GM06990 (cell line): ENCODE measurements around the gene EZR.

Source experiments
- DNase-seq: peaks from one replicate; pipeline ENCODE4 v3.0.0-alpha.2; 2011; ENCODE audit not compliant: insufficient read length; ENCODE audit errors: extremely low read depth
- H3K27me3 ChIP-seq: replicated peaks from 2 replicates; pipeline ENCODE4 v1.6.0; 2011; ENCODE audit warnings: low read length; ENCODE audit not compliant: control insufficient read depth, insufficient read depth
- H3K36me3 ChIP-seq: 2 replicates; pipeline ENCODE4 v1.5.1; 2011; ENCODE audit warnings: low read length; ENCODE audit not compliant: control insufficient read depth, insufficient read depth
- H3K4me3 ChIP-seq: replicated peaks from 2 replicates; pipeline ENCODE4 v1.5.1; 2011; ENCODE audit warnings: low read depth, mild to moderate bottlenecking, control low read depth, low read length
- TF ChIP-seq, protein P1 (sequence below): IDR thresholded peaks from 2 replicates; pipeline ENCODE4 v1.5.1; 2011; ENCODE audit warnings: low read length, control low read depth, mild to moderate bottlenecking, inconsistent platforms; ENCODE audit not compliant: insufficient read depth, poor library complexity, severe bottlenecking

Gene EZR

GRCh38 chr6:158815379-158815724 lies 3.8 kb downstream of the EZR start:
- Histone ChIP-seq H3K27me3 (no peaks in the 10 kb centered on the region), H3K36me3 (peaks cover 4% of the 10 kb centered on the region), H3K4me3 (peak overlapping the region; percentile 86)
- DNase-seq = no peak
- TF ChIP-seq, protein P1, sequence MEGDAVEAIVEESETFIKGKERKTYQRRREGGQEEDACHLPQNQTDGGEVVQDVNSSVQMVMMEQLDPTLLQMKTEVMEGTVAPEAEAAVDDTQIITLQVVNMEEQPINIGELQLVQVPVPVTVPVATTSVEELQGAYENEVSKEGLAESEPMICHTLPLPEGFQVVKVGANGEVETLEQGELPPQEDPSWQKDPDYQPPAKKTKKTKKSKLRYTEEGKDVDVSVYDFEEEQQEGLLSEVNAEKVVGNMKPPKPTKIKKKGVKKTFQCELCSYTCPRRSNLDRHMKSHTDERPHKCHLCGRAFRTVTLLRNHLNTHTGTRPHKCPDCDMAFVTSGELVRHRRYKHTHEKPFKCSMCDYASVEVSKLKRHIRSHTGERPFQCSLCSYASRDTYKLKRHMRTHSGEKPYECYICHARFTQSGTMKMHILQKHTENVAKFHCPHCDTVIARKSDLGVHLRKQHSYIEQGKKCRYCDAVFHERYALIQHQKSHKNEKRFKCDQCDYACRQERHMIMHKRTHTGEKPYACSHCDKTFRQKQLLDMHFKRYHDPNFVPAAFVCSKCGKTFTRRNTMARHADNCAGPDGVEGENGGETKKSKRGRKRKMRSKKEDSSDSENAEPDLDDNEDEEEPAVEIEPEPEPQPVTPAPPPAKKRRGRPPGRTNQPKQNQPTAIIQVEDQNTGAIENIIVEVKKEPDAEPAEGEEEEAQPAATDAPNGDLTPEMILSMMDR = no peak

- DNase-seq = no peak
- Histone ChIP-seq H3K4me3 (peak overlapping the region; percentile 34), H3K27me3 (no peaks in the 10 kb centered on the region), H3K36me3 (peaks cover 8% of the 10 kb centered on the region)
- TF ChIP-seq, protein P1 = no peak
These were observed 6.1 kb downstream of the EZR start for GRCh38 chr6:158813032-158813431.

GRCh38 chr6:158812611-158813010 lies 6.6 kb downstream of the EZR start:
- H3K36me3 ChIP-seq = peaks cover 12% of the 10 kb centered on the region
- H3K4me3 ChIP-seq = peak overlapping the region; percentile 19
- DNase-seq = no peak
- H3K27me3 ChIP-seq = no peaks in the 10 kb centered on the region
- TF ChIP-seq, protein P1 = no peak

DNA sequence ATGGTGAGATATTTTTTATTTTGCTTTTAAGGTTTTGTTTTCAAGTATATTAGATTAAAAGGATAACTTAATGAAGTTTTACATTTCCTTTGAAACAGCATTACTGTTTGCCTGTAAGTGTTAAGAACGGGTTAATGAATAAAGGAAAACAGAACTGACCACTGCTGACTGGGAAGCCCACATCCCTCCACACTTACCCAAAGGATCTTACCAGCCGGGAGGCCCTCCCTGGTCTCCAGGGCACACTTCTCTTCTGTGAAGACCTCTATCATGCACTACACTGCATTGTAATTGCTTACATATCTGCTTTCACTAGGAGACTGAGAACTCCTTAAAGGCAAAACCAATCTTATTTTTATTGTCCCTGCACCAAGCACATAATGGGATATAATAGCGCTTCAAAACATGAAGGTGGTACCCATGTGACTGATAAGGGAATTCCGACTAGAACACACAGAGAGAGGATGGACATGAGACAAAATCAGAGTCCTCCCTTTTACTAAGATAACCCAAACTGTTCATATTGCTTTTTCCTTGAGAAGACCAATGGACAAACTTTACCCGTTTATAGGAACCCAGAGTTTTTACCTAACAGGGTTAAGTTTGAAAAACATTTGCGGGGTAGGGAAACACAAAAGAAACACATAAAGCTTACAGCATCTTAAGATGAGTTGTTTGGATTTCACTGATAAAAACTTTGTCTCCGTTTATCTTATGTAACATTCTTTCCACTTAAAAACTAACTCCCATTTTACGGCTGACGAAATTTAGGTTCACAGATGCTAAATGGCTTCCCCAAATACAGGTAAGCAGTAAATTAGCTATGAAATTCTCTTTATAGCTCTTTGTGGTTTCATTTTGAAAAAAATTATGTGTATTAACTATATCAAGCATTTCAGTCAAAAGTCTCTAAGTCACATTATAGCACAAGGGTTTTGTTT lies 8.7 kb downstream of the EZR start:
- no peak for DNase-seq
- no peaks in the 10 kb centered on the region for H3K27me3 ChIP-seq
- TF ChIP-seq, protein P1 = no peak
- H3K36me3 ChIP-seq = peaks cover 11% of the 10 kb centered on the region
- no peak overlapping the region for H3K4me3 ChIP-seq

- peaks cover 9% of the 10 kb centered on the region for H3K36me3 ChIP-seq
- no peak overlapping the region for H3K4me3 ChIP-seq
- TF ChIP-seq, protein P1 = no peak
- no peaks in the 10 kb centered on the region for H3K27me3 ChIP-seq
- peak; percentile 62 for DNase-seq
These were observed 10.1 kb downstream of the EZR start for GRCh38 chr6:158808941-158809678.
